ENCODE results near the gene IZUMO4.
"Not testable (repeated sequence)": the region's sequence is repeated elsewhere in the genome, so short reads cannot be mapped to it uniquely, and the experiment has no call there.

Gene IZUMO4

GRCh38 chr19:2119921-2120785, 23.4 kb downstream of the IZUMO4 start:
- no peak overlapping the region for H3K4me3 ChIP-seq (ENCODE audit: low read depth, low read length)
- H3K36me3 ChIP-seq (ENCODE audit: insufficient read depth, low read length) = peaks cover 3% of the 10 kb centered on the region; the same call in 1 of the 2 replicates
- H3K4me1 ChIP-seq (ENCODE audit: control insufficient read depth, insufficient read depth, low read length, unreplicated experiment) = no peaks in the 10 kb centered on the region
- no peak overlapping the region for H2AFZ ChIP-seq (ENCODE audit: low read length, unreplicated experiment)
- no peaks in the 10 kb centered on the region for H3K79me2 ChIP-seq (ENCODE audit: control insufficient read depth, insufficient read depth, low read length, unreplicated experiment)
- no peaks in the 10 kb centered on the region for H3K27me3 ChIP-seq (ENCODE audit: insufficient read depth, low read length)
- H3K27ac ChIP-seq (ENCODE audit: low read depth, low read length) = no peak overlapping the region

GRCh38 chr19:2120821-2121220, 24.1 kb downstream of the IZUMO4 start:
- Histone ChIP-seq H3K4me3 (ENCODE audit: low read depth, low read length) (no peak overlapping the region), H3K4me1 (ENCODE audit: control insufficient read depth, insufficient read depth, low read length, unreplicated experiment) (no peaks in the 10 kb centered on the region), H3K79me2 (ENCODE audit: control insufficient read depth, insufficient read depth, low read length, unreplicated experiment) (no peaks in the 10 kb centered on the region), H3K36me3 (ENCODE audit: insufficient read depth, low read length) (peaks cover 3% of the 10 kb centered on the region; the same call in 1 of the 2 replicates), H2AFZ (ENCODE audit: low read length, unreplicated experiment) (no peak overlapping the region), H3K27me3 (ENCODE audit: insufficient read depth, low read length) (no peaks in the 10 kb centered on the region), H3K27ac (ENCODE audit: low read depth, low read length) (no peak overlapping the region)

GRCh38 chr19:2121416-2122051, 24.8 kb downstream of the IZUMO4 start:
- Histone ChIP-seq H3K36me3 (ENCODE audit: insufficient read depth, low read length) (peaks cover 3% of the 10 kb centered on the region; the same call in 1 of the 2 replicates), H3K27ac (ENCODE audit: low read depth, low read length) (no peak overlapping the region), H3K4me3 (ENCODE audit: low read depth, low read length) (no peak overlapping the region), H3K27me3 (ENCODE audit: insufficient read depth, low read length) (no peaks in the 10 kb centered on the region), H2AFZ (ENCODE audit: low read length, unreplicated experiment) (no peak overlapping the region), H3K79me2 (ENCODE audit: control insufficient read depth, insufficient read depth, low read length, unreplicated experiment) (no peaks in the 10 kb centered on the region), H3K4me1 (ENCODE audit: control insufficient read depth, insufficient read depth, low read length, unreplicated experiment) (no peaks in the 10 kb centered on the region)

- no peaks in the 10 kb centered on the region for H3K4me1 ChIP-seq (ENCODE audit: control insufficient read depth, insufficient read depth, low read length, unreplicated experiment)
- peaks cover 3% of the 10 kb centered on the region; the same call in 1 of the 2 replicates for H3K36me3 ChIP-seq (ENCODE audit: insufficient read depth, low read length)
- H3K27me3 ChIP-seq (ENCODE audit: insufficient read depth, low read length) = no peaks in the 10 kb centered on the region
- H2AFZ ChIP-seq (ENCODE audit: low read length, unreplicated experiment) = no peak overlapping the region
- no peak overlapping the region for H3K27ac ChIP-seq (ENCODE audit: low read depth, low read length)
- H3K79me2 ChIP-seq (ENCODE audit: control insufficient read depth, insufficient read depth, low read length, unreplicated experiment) = no peaks in the 10 kb centered on the region
- H3K4me3 ChIP-seq (ENCODE audit: low read depth, low read length) = no peak overlapping the region
Observed at GRCh38 chr19:2122251-2122650, 25.5 kb downstream of the IZUMO4 start.

- H3K4me3 ChIP-seq (ENCODE audit: low read depth, low read length) = no peak overlapping the region
- no peaks in the 10 kb centered on the region for H3K27me3 ChIP-seq (ENCODE audit: insufficient read depth, low read length)
- H3K36me3 ChIP-seq (ENCODE audit: insufficient read depth, low read length) = peaks cover 3% of the 10 kb centered on the region; the same call in 1 of the 2 replicates
- peaks cover 3% of the 10 kb centered on the region for H3K79me2 ChIP-seq (ENCODE audit: control insufficient read depth, insufficient read depth, low read length, unreplicated experiment)
- no peak overlapping the region for H3K27ac ChIP-seq (ENCODE audit: low read depth, low read length)
- H3K4me1 ChIP-seq (ENCODE audit: control insufficient read depth, insufficient read depth, low read length, unreplicated experiment) = no peaks in the 10 kb centered on the region
- no peak overlapping the region for H2AFZ ChIP-seq (ENCODE audit: low read length, unreplicated experiment)
Observed at GRCh38 chr19:2122982-2123381, 26.3 kb downstream of the IZUMO4 start.

GRCh38 chr19:2123682-2124387, 27.1 kb downstream of the IZUMO4 start:
- no peak overlapping the region for H3K4me3 ChIP-seq (ENCODE audit: low read depth, low read length)
- no peaks in the 10 kb centered on the region for H3K27me3 ChIP-seq (ENCODE audit: insufficient read depth, low read length)
- peaks cover 3% of the 10 kb centered on the region; the same call in 1 of the 2 replicates for H3K36me3 ChIP-seq (ENCODE audit: insufficient read depth, low read length)
- H3K79me2 ChIP-seq (ENCODE audit: control insufficient read depth, insufficient read depth, low read length, unreplicated experiment) = peaks cover 3% of the 10 kb centered on the region
- H2AFZ ChIP-seq (ENCODE audit: low read length, unreplicated experiment) = no peak overlapping the region
- no peaks in the 10 kb centered on the region for H3K4me1 ChIP-seq (ENCODE audit: control insufficient read depth, insufficient read depth, low read length, unreplicated experiment)
- no peak overlapping the region for H3K27ac ChIP-seq (ENCODE audit: low read depth, low read length)

- no peak overlapping the region for H3K27ac ChIP-seq (ENCODE audit: low read depth, low read length)
- H3K27me3 ChIP-seq (ENCODE audit: insufficient read depth, low read length) = no peaks in the 10 kb centered on the region
- no peak overlapping the region for H3K4me3 ChIP-seq (ENCODE audit: low read depth, low read length)
- no peaks in the 10 kb centered on the region for H3K4me1 ChIP-seq (ENCODE audit: control insufficient read depth, insufficient read depth, low read length, unreplicated experiment)
- no peak overlapping the region for H2AFZ ChIP-seq (ENCODE audit: low read length, unreplicated experiment)
- H3K79me2 ChIP-seq (ENCODE audit: control insufficient read depth, insufficient read depth, low read length, unreplicated experiment) = peaks cover 3% of the 10 kb centered on the region
- H3K36me3 ChIP-seq (ENCODE audit: insufficient read depth, low read length) = peaks cover 3% of the 10 kb centered on the region; the same call in 1 of the 2 replicates
Observed at GRCh38 chr19:2126879-2127518, 30.3 kb downstream of the IZUMO4 start.

GRCh38 chr19:2127758-2128157, 31.0 kb downstream of the IZUMO4 start:
- H3K4me3 ChIP-seq (ENCODE audit: low read depth, low read length) = no peak overlapping the region
- H3K27ac ChIP-seq (ENCODE audit: low read depth, low read length) = no peak overlapping the region
- no peak overlapping the region for H2AFZ ChIP-seq (ENCODE audit: low read length, unreplicated experiment)
- H3K79me2 ChIP-seq (ENCODE audit: control insufficient read depth, insufficient read depth, low read length, unreplicated experiment) = peaks cover 5% of the 10 kb centered on the region
- peaks cover 3% of the 10 kb centered on the region; the same call in 1 of the 2 replicates for H3K36me3 ChIP-seq (ENCODE audit: insufficient read depth, low read length)
- no peaks in the 10 kb centered on the region for H3K27me3 ChIP-seq (ENCODE audit: insufficient read depth, low read length)
- no peaks in the 10 kb centered on the region for H3K4me1 ChIP-seq (ENCODE audit: control insufficient read depth, insufficient read depth, low read length, unreplicated experiment)

GRCh38 chr19:2128252-2128651, 31.5 kb downstream of the IZUMO4 start:
- H2AFZ ChIP-seq (ENCODE audit: low read length, unreplicated experiment); H3K27me3 ChIP-seq (ENCODE audit: insufficient read depth, low read length); H3K27ac ChIP-seq (ENCODE audit: low read depth, low read length); H3K79me2 ChIP-seq (ENCODE audit: control insufficient read depth, insufficient read depth, low read length, unreplicated experiment); H3K4me3 ChIP-seq (ENCODE audit: low read depth, low read length); H3K36me3 ChIP-seq (ENCODE audit: insufficient read depth, low read length); H3K4me1 ChIP-seq (ENCODE audit: control insufficient read depth, insufficient read depth, low read length, unreplicated experiment): not testable (repeated sequence)

GRCh38 chr19:2129022-2129421, 32.3 kb downstream of the IZUMO4 start:
- Histone ChIP-seq H3K36me3 (ENCODE audit: insufficient read depth, low read length) (no peaks in the 10 kb centered on the region), H2AFZ (ENCODE audit: low read length, unreplicated experiment) (no peak overlapping the region), H3K27ac (ENCODE audit: low read depth, low read length) (no peak overlapping the region), H3K27me3 (ENCODE audit: insufficient read depth, low read length) (no peaks in the 10 kb centered on the region), H3K4me1 (ENCODE audit: control insufficient read depth, insufficient read depth, low read length, unreplicated experiment) (no peaks in the 10 kb centered on the region), H3K4me3 (ENCODE audit: low read depth, low read length) (no peak overlapping the region), H3K79me2 (ENCODE audit: control insufficient read depth, insufficient read depth, low read length, unreplicated experiment) (peaks cover 5% of the 10 kb centered on the region)

Measured in ACC112 (cell line).